Progenitor cell of endocrine pancreas (in vitro differentiated cells): ENCODE measurements around the gene ITGAD. TPM values are rescaled to one million over a fixed set of nuclear protein-coding genes. Genes with fewer than 3 reads are reported as not detected.

Experiments used
- DNase-seq: peaks from one replicate; pipeline ENCODE4 v3.0.0; 2021; ENCODE audit warnings: low spot score; ENCODE audit not compliant: unreplicated experiment
- H3K27ac Mint-ChIP-seq: 2 replicates; pipeline ENCODE4 v1.8.0; 2021; ENCODE audit warnings: mild to moderate bottlenecking, moderate library complexity, mixed read lengths
- H3K27me3 Mint-ChIP-seq: 2 replicates; pipeline ENCODE4 v1.8.0; 2021; ENCODE audit warnings: mixed read lengths
- H3K36me3 Mint-ChIP-seq: 2 replicates; pipeline ENCODE4 v1.8.0; 2022; ENCODE audit warnings: mixed read lengths; ENCODE audit not compliant: insufficient read depth
- H3K4me1 Mint-ChIP-seq: 2 replicates; pipeline ENCODE4 v1.8.0; 2021; ENCODE audit warnings: low read depth, mixed read lengths
- H3K4me3 Mint-ChIP-seq: 2 replicates; pipeline ENCODE4 v1.8.0; 2021; ENCODE audit warnings: low read depth, mild to moderate bottlenecking, moderate library complexity, mixed read lengths
- H3K9me3 Mint-ChIP-seq: 2 replicates; pipeline ENCODE4 v1.8.0; 2021; ENCODE audit warnings: low read depth, mixed read lengths
- CTCF ChIP-seq: fragments of 200-600 bp; sonication (generic); IDR thresholded peaks from one replicate; pipeline ENCODE4 v1.5.0; 2021; ENCODE audit warnings: antibody characterized with exemption, mild to moderate bottlenecking; ENCODE audit not compliant: unreplicated experiment
- total RNA-seq: library from RNA; stranded (reverse); gene quantifications from 2 replicates; pipeline ENCODE4 v1.2.1, GENCODE V29; 2021

The ITGAD gene
- total RNA-seq, 1 donor from 2014 or later: not detected

GRCh38 chr16:31400191-31400590 lies 7.1 kb downstream of the ITGAD start:
- no peak for DNase-seq
- H3K27ac Mint-ChIP-seq: no peak overlapping the region
- H3K9me3 Mint-ChIP-seq: no peaks in the 10 kb centered on the region
- no peak overlapping the region for H3K4me3 Mint-ChIP-seq
- no peaks in the 10 kb centered on the region for H3K4me1 Mint-ChIP-seq
- TF ChIP-seq CTCF: no peak
- no peaks in the 10 kb centered on the region for H3K36me3 Mint-ChIP-seq
- H3K27me3 Mint-ChIP-seq: no peaks in the 10 kb centered on the region

GRCh38 chr16:31401436-31401835 lies 8.3 kb downstream of the ITGAD start:
- Mint-ChIP-seq H3K4me3 (no peak overlapping the region), H3K27me3 (no peaks in the 10 kb centered on the region), H3K27ac (no peak overlapping the region), H3K4me1 (no peaks in the 10 kb centered on the region), H3K9me3 (no peaks in the 10 kb centered on the region), H3K36me3 (no peaks in the 10 kb centered on the region)
- no peak for TF ChIP-seq CTCF
- DNase-seq: no peak

- no peak overlapping the region for H3K27ac Mint-ChIP-seq
- no peak for TF ChIP-seq CTCF
- H3K4me1 Mint-ChIP-seq: no peaks in the 10 kb centered on the region
- H3K4me3 Mint-ChIP-seq: no peak overlapping the region
- no peak for DNase-seq
- H3K27me3 Mint-ChIP-seq: peaks cover 8% of the 10 kb centered on the region
- no peaks in the 10 kb centered on the region for H3K36me3 Mint-ChIP-seq
- no peaks in the 10 kb centered on the region for H3K9me3 Mint-ChIP-seq
Measured at GRCh38 chr16:31402687-31403086, 9.6 kb downstream of the ITGAD start.

- no peak for DNase-seq
- TF ChIP-seq CTCF: no peak
- no peaks in the 10 kb centered on the region for H3K4me1 Mint-ChIP-seq
- H3K4me3 Mint-ChIP-seq: no peak overlapping the region
- H3K27ac Mint-ChIP-seq: no peak overlapping the region
- H3K36me3 Mint-ChIP-seq: no peaks in the 10 kb centered on the region
- no peaks in the 10 kb centered on the region for H3K9me3 Mint-ChIP-seq
- H3K27me3 Mint-ChIP-seq: peaks cover 16% of the 10 kb centered on the region
Measured at GRCh38 chr16:31403590-31404352, 10.6 kb downstream of the ITGAD start.

GRCh38 chr16:31404353-31405064 lies 11.4 kb downstream of the ITGAD start:
- H3K36me3 Mint-ChIP-seq: no peaks in the 10 kb centered on the region
- no peak overlapping the region for H3K4me3 Mint-ChIP-seq
- H3K9me3 Mint-ChIP-seq: no peaks in the 10 kb centered on the region
- peaks cover 21% of the 10 kb centered on the region for H3K27me3 Mint-ChIP-seq
- no peak for DNase-seq
- H3K4me1 Mint-ChIP-seq: no peaks in the 10 kb centered on the region
- no peak overlapping the region for H3K27ac Mint-ChIP-seq
- no peak for TF ChIP-seq CTCF
